Vagina (tissue), 2 donors: ENCODE results near the gene COBLL1. TPM values are rescaled to one million over a fixed set of nuclear protein-coding genes. Genes with fewer than 3 reads are reported as not detected.

Experiments
- DNase-seq, 2 donors: peaks; one replicate each; pipeline ENCODE4 v3.0.0-alpha.2; 2017; ENCODE audit errors: extremely low spot score in 2 of 2
- H3K27ac ChIP-seq: fragments of 200-600 bp; sonication (generic); one replicate; pipeline ENCODE4 v1.5.1; 2019
- H3K27me3 ChIP-seq: fragments of 200-600 bp; sonication (generic); one replicate; pipeline ENCODE4 v1.5.1; 2019
- H3K36me3 ChIP-seq, 2 donors: fragments of 200-600 bp; sonication (generic); one replicate each; pipeline ENCODE4 v1.5.1; 2017 to 2019
- H3K4me1 ChIP-seq: fragments of 200-600 bp; sonication (generic); one replicate; pipeline ENCODE4 v1.5.1; 2019
- H3K4me3 ChIP-seq, 2 donors: fragments of 200-600 bp; sonication (generic); 1 replicate in 1 of 2; 2 replicates in 1 of 2; pipeline ENCODE4 v1.5.1; 2016 to 2019
- H3K9me3 ChIP-seq: fragments of 200-600 bp; sonication (generic); one replicate; pipeline ENCODE4 v1.5.1; 2019
- CTCF ChIP-seq, 3 experiments: fragments of 450-650 bp in 2 of 3; fragments of 200-600 bp in 1 of 3; sonication (generic) in 1 of 3; IDR thresholded peaks; one replicate each; pipeline ENCODE4 v1.5.1; 2017 to 2019; ENCODE audit warnings: antibody characterized with exemption in 3 of 3, mild to moderate bottlenecking in 2 of 3, moderate library complexity in 2 of 3
- POLR2A ChIP-seq, 2 donors: fragments of 450-650 bp; IDR thresholded peaks; one replicate each; pipeline ENCODE4 v1.6.1; 2017; ENCODE audit warnings: antibody characterized with exemption in 2 of 2, mild to moderate bottlenecking in 2 of 2, moderate library complexity in 2 of 2
- POLR2AphosphoS5 ChIP-seq, 2 donors: sonication (generic); formaldehyde crosslinking; IDR thresholded peaks; one replicate each; pipeline ENCODE4 v1.9.0; 2017; ENCODE audit warnings: antibody characterized with exemption in 2 of 2, mild to moderate bottlenecking in 2 of 2, low read depth in 1 of 2; ENCODE audit not compliant: insufficient read depth in 1 of 2
- intact Hi-C: fragments of 100-400 bp; cut with DNase I; formaldehyde crosslinking; loops from one replicate; pipeline ENCODE4 v1.15.1; 2023
- total RNA-seq: library from RNA; depleted of rRNA; stranded (reverse); fragments of >200 nt; gene quantifications from one replicate; pipeline ENCODE4 v1.2.3, GENCODE V29; 2016

The COBLL1 gene
- total RNA-seq, 1 donor from 2014 or later: 79.6 TPM

- no peak for TF ChIP-seq CTCF (IDR thresholded peaks at IDR 0.05)
- no peak for TF ChIP-seq POLR2A (IDR thresholded peaks at IDR 0.05)
- no peak for TF ChIP-seq POLR2AphosphoS5 (IDR thresholded peaks at IDR 0.05; ENCODE audit: insufficient read depth in 1 of 2, low read depth in 1 of 2)
- Histone ChIP-seq H3K9me3 (no peaks in the 10 kb centered on the region), H3K36me3 (no peaks in the 10 kb centered on the region), H3K27me3 (no peaks in the 10 kb centered on the region), H3K27ac (no peak overlapping the region), H3K4me3 (no peak overlapping the region), H3K4me1 (no peaks in the 10 kb centered on the region)
- DNase-seq: no peak
- intact Hi-C loops: no loop called here
Observed at GRCh38 chr2:164655750-164656149, 185.9 kb downstream of the COBLL1 start.

GRCh38 chr2:164655336-164655735 lies 186.3 kb downstream of the COBLL1 start:
- Histone ChIP-seq H3K27me3 (no peaks in the 10 kb centered on the region), H3K27ac (no peak overlapping the region), H3K4me1 (no peaks in the 10 kb centered on the region), H3K4me3 (no peak overlapping the region), H3K36me3 (no peaks in the 10 kb centered on the region), H3K9me3 (no peaks in the 10 kb centered on the region)
- intact Hi-C loops: no loop called here
- no peak for TF ChIP-seq POLR2A (IDR thresholded peaks at IDR 0.05)
- no peak for TF ChIP-seq CTCF (IDR thresholded peaks at IDR 0.05)
- no peak for TF ChIP-seq POLR2AphosphoS5 (IDR thresholded peaks at IDR 0.05; ENCODE audit: insufficient read depth in 1 of 2, low read depth in 1 of 2)
- DNase-seq: no peak

DNA sequence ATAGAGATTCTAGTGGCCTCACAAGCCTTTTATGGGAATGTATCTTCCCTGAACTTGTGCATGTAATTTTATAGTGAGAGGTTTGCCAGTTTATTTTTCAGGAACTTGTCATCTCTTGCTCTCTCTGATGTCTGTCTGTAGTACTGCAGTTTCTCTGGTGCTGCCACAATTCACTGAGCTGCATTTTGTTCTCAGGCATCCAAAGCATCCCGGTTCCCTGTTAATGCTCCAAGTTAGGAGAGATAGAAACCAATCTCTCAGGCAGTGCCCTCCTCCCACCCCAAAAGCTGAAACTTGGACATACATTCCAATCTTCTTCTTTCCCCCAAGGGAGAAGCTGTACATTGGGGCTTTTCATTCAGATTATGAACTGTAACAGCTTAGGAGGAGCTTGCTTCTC lies 190.3 kb downstream of the COBLL1 start:
- Histone ChIP-seq H3K4me1 (no peaks in the 10 kb centered on the region), H3K9me3 (peaks cover 6% of the 10 kb centered on the region), H3K27ac (no peak overlapping the region), H3K4me3 (no peak overlapping the region), H3K27me3 (no peaks in the 10 kb centered on the region), H3K36me3 (no peaks in the 10 kb centered on the region)
- no peak for DNase-seq
- TF ChIP-seq CTCF (IDR thresholded peaks at IDR 0.05): no peak
- no peak for TF ChIP-seq POLR2A (IDR thresholded peaks at IDR 0.05)
- TF ChIP-seq POLR2AphosphoS5 (IDR thresholded peaks at IDR 0.05; ENCODE audit: insufficient read depth in 1 of 2, low read depth in 1 of 2): no peak
- intact Hi-C loops: no loop called here

DNA sequence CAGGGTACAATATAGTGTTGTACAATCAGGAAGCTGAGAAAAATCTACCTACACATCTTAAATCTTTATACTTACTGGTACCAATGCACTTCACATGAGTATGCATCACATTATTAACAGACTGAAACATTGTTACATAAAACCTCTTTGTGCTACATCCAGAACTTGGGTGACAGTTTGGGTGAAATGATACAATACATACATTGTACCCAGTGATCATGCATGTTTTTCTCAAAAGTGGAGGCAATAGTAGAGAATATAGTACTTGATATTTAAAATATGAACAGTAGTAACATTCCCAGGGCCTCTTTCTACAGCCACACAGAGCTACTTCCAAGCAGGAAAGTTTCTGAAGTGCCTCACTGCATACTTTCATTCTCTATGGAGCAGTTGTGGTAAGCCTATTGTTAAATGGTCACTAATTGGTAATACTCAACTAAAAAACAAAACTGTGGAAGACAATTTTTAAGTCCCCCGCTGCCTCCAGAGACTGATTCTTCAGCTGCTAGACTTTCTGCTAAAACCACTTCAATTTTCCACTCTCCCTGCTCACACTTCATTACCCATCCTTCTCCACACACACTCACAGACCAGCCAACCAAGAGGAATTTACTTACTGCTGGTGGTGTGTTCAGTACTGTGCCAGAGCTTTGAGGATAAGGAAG lies 197.5 kb downstream of the COBLL1 start:
- no peaks in the 10 kb centered on the region for H3K36me3 ChIP-seq
- no peaks in the 10 kb centered on the region for H3K27me3 ChIP-seq
- no peaks in the 10 kb centered on the region for H3K4me1 ChIP-seq
- H3K9me3 ChIP-seq: peaks cover 6% of the 10 kb centered on the region
- DNase-seq: no peak
- no peak for TF ChIP-seq CTCF (IDR thresholded peaks at IDR 0.05)
- TF ChIP-seq POLR2AphosphoS5 (IDR thresholded peaks at IDR 0.05; ENCODE audit: insufficient read depth in 1 of 2, low read depth in 1 of 2): no peak
- TF ChIP-seq POLR2A (IDR thresholded peaks at IDR 0.05): no peak
- intact Hi-C loops: no loop called here
- H3K4me3 ChIP-seq: no peak overlapping the region
- H3K27ac ChIP-seq: no peak overlapping the region

GRCh38 chr2:164642946-164643555 lies 198.6 kb downstream of the COBLL1 start:
- H3K27ac ChIP-seq: no peak overlapping the region
- no peaks in the 10 kb centered on the region for H3K27me3 ChIP-seq
- intact Hi-C loops: no loop called here
- peaks cover 3% of the 10 kb centered on the region for H3K9me3 ChIP-seq
- no peaks in the 10 kb centered on the region for H3K4me1 ChIP-seq
- TF ChIP-seq CTCF (IDR thresholded peaks at IDR 0.05) (no peak), POLR2A (IDR thresholded peaks at IDR 0.05) (no peak), POLR2AphosphoS5 (IDR thresholded peaks at IDR 0.05; ENCODE audit: insufficient read depth in 1 of 2, low read depth in 1 of 2) (no peak)
- no peaks in the 10 kb centered on the region for H3K36me3 ChIP-seq
- DNase-seq: no peak
- no peak overlapping the region for H3K4me3 ChIP-seq
